ENCODE results near the gene ATF3. TPM values are rescaled to one million over a fixed set of nuclear protein-coding genes. Genes with fewer than 3 reads are reported as not detected.

Gene ATF3
- total and polyA plus RNA-seq, 4 donors, result 1.1 to 8.8 (median 5.5) TPM

DNA sequence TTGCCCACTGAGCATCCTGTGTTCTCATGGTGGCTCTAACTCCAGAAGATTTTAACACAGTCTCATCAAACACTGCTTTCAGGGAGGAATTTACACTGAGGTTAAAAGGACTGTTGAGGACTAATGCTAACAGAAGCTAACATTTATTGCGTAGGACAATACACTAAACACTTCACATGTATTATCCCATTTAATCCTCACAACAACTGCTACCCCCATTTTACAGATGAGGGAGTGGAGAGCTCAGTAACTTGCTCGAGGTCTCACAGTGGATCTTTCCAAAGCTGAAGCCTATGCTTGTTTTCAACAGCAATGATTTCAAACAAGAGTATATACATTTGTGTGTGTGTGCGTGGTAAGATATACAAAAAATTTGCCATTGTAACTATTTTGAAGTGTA lies 13.9 kb downstream of the ATF3 start:
- no peak for TF ChIP-seq FOXA1 (IDR thresholded peaks at IDR 0.05)
- 93% methylated on average over 3 of the region's 3 CpGs for WGBS
- Histone ChIP-seq H3K4me1 (ENCODE audit: control insufficient read depth in 4 of 4, insufficient read depth in 4 of 4, low read length in 3 of 4) (no peaks in the 10 kb centered on the region), H3K9me3 (ENCODE audit: control insufficient read depth in 4 of 4, low read length in 3 of 4) (no peaks in the 10 kb centered on the region), H3K27ac (ENCODE audit: low read depth in 1 of 2, low read length in 2 of 2) (no peak overlapping the region), H3K9ac (ENCODE audit: low read depth in 1 of 2, low read length in 2 of 2) (no peak overlapping the region), H3K4me3 (ENCODE audit: low read depth in 1 of 3, low read length in 3 of 3) (no peak overlapping the region), H3K27me3 (ENCODE audit: control insufficient read depth in 4 of 4, insufficient read depth in 4 of 4, low read length in 3 of 4) (no peaks in the 10 kb centered on the region), H3K36me3 (ENCODE audit: control insufficient read depth in 4 of 4, insufficient read depth in 3 of 4, low read depth in 1 of 4, low read length in 3 of 4) (peaks cover 21 to 33% (median 26%) of the 10 kb centered on the region in 4 donors)
- DNase-seq (ENCODE audit: low spot score), result no peak

DNA sequence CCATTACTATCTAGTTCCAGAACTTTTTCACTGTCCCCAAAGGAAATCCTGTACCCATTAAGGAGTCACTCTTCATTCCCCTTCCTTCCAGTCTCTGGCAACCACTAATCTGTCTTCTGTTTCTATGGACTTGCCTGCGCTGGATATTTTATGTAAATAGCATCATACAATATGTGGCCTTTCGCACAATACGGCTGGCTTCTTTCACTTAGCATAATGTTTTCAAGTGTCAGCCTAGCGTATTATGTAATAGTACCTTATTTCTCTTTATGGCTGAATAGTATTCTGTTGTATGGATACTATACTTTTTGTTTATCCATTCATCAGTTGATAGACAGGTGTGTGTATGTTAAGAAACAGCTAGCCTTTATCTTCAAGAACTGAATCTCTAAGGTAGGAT lies 14.3 kb downstream of the ATF3 start:
- H3K36me3 ChIP-seq (ENCODE audit: control insufficient read depth in 4 of 4, insufficient read depth in 3 of 4, low read depth in 1 of 4, low read length in 3 of 4), result peaks cover 20 to 30% (median 23%) of the 10 kb centered on the region in 4 donors
- WGBS, result 93% methylated on average over 4 of the region's 4 CpGs
- H3K4me3 ChIP-seq (ENCODE audit: low read depth in 1 of 3, low read length in 3 of 3), result no peak overlapping the region
- no peak overlapping the region for H3K9ac ChIP-seq (ENCODE audit: low read depth in 1 of 2, low read length in 2 of 2)
- H3K9me3 ChIP-seq (ENCODE audit: control insufficient read depth in 4 of 4, low read length in 3 of 4), result no peaks in the 10 kb centered on the region
- TF ChIP-seq HNF4G (IDR thresholded peaks at IDR 0.05) (no peak), GABPA (IDR thresholded peaks at IDR 0.05 in 1 of 2, conservative IDR thresholded peaks at IDR 0.05 in 1 of 2) (no peak), TAF1 (conservative IDR thresholded peaks at IDR 0.05) (no peak)
- TF ChIP-seq, protein P1, sequence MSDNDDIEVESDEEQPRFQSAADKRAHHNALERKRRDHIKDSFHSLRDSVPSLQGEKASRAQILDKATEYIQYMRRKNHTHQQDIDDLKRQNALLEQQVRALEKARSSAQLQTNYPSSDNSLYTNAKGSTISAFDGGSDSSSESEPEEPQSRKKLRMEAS (IDR thresholded peaks at IDR 0.05), result no peak
- TF ChIP-seq, protein P2, sequence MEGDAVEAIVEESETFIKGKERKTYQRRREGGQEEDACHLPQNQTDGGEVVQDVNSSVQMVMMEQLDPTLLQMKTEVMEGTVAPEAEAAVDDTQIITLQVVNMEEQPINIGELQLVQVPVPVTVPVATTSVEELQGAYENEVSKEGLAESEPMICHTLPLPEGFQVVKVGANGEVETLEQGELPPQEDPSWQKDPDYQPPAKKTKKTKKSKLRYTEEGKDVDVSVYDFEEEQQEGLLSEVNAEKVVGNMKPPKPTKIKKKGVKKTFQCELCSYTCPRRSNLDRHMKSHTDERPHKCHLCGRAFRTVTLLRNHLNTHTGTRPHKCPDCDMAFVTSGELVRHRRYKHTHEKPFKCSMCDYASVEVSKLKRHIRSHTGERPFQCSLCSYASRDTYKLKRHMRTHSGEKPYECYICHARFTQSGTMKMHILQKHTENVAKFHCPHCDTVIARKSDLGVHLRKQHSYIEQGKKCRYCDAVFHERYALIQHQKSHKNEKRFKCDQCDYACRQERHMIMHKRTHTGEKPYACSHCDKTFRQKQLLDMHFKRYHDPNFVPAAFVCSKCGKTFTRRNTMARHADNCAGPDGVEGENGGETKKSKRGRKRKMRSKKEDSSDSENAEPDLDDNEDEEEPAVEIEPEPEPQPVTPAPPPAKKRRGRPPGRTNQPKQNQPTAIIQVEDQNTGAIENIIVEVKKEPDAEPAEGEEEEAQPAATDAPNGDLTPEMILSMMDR (IDR thresholded peaks at IDR 0.05; ENCODE audit: low read depth, low read length, missing input control), result no peak
- TF ChIP-seq, protein P3, sequence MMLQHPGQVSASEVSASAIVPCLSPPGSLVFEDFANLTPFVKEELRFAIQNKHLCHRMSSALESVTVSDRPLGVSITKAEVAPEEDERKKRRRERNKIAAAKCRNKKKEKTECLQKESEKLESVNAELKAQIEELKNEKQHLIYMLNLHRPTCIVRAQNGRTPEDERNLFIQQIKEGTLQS (IDR thresholded peaks at IDR 0.05), result no peak
- TF ChIP-seq, protein P4, sequence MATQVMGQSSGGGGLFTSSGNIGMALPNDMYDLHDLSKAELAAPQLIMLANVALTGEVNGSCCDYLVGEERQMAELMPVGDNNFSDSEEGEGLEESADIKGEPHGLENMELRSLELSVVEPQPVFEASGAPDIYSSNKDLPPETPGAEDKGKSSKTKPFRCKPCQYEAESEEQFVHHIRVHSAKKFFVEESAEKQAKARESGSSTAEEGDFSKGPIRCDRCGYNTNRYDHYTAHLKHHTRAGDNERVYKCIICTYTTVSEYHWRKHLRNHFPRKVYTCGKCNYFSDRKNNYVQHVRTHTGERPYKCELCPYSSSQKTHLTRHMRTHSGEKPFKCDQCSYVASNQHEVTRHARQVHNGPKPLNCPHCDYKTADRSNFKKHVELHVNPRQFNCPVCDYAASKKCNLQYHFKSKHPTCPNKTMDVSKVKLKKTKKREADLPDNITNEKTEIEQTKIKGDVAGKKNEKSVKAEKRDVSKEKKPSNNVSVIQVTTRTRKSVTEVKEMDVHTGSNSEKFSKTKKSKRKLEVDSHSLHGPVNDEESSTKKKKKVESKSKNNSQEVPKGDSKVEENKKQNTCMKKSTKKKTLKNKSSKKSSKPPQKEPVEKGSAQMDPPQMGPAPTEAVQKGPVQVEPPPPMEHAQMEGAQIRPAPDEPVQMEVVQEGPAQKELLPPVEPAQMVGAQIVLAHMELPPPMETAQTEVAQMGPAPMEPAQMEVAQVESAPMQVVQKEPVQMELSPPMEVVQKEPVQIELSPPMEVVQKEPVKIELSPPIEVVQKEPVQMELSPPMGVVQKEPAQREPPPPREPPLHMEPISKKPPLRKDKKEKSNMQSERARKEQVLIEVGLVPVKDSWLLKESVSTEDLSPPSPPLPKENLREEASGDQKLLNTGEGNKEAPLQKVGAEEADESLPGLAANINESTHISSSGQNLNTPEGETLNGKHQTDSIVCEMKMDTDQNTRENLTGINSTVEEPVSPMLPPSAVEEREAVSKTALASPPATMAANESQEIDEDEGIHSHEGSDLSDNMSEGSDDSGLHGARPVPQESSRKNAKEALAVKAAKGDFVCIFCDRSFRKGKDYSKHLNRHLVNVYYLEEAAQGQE (IDR thresholded peaks at IDR 0.05), result no peak
- no peaks in the 10 kb centered on the region for H3K27me3 ChIP-seq (ENCODE audit: control insufficient read depth in 4 of 4, insufficient read depth in 4 of 4, low read length in 3 of 4)
- H3K27ac ChIP-seq (ENCODE audit: low read depth in 1 of 2, low read length in 2 of 2), result no peak overlapping the region
- H3K4me1 ChIP-seq (ENCODE audit: control insufficient read depth in 4 of 4, insufficient read depth in 4 of 4, low read length in 3 of 4), result peaks cover 0 to 1% (median 0%) of the 10 kb centered on the region in 4 donors
- DNase-seq (ENCODE audit: low spot score), result no peak

DNA sequence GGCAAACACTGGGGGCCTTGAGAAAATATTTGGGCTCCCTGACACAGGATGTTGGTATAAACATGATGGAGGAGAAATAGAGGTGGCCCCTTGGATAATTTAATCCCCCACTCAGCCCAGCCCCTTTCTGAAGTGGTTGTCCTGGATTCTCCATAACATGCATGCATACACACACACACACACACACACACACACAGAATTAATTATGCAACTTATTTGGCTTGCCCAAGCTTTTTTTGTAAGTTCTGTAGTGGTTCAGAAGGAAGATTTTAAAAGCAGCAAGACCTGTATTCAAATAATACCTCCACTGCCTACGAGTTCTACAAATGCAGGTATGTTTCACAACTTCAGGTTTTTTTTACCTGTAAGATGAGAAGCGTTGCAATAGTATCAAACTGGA lies 15.0 kb downstream of the ATF3 start:
- Histone ChIP-seq H3K27me3 (ENCODE audit: control insufficient read depth in 4 of 4, insufficient read depth in 4 of 4, low read length in 3 of 4) (no peaks in the 10 kb centered on the region), H3K27ac (ENCODE audit: low read depth in 1 of 2, low read length in 2 of 2) (no peak overlapping the region), H3K4me1 (ENCODE audit: control insufficient read depth in 4 of 4, insufficient read depth in 4 of 4, low read length in 3 of 4) (peaks cover 0 to 8% (median 5%) of the 10 kb centered on the region in 4 donors), H3K9ac (ENCODE audit: low read depth in 1 of 2, low read length in 2 of 2) (no peak overlapping the region), H3K9me3 (ENCODE audit: control insufficient read depth in 4 of 4, low read length in 3 of 4) (no peaks in the 10 kb centered on the region), H3K36me3 (ENCODE audit: control insufficient read depth in 4 of 4, insufficient read depth in 3 of 4, low read depth in 1 of 4, low read length in 3 of 4) (peaks cover 14 to 23% (median 16%) of the 10 kb centered on the region in 4 donors), H3K4me3 (ENCODE audit: low read depth in 1 of 3, low read length in 3 of 3) (no peak overlapping the region)
- 92% methylated on average over 2 of the region's 2 CpGs for WGBS
- no peak for DNase-seq (ENCODE audit: low spot score)
- TF ChIP-seq JUND (IDR thresholded peaks at IDR 0.05) (no peak), HNF4A (conservative IDR thresholded peaks at IDR 0.05) (no peak), TAF1 (conservative IDR thresholded peaks at IDR 0.05) (no peak), YY1 (IDR thresholded peaks at IDR 0.05) (no peak), EGR1 (IDR thresholded peaks at IDR 0.05; ENCODE audit: low read depth in 2 of 2) (no peak), HNF4G (IDR thresholded peaks at IDR 0.05) (no peak)
- TF ChIP-seq, protein P2 (IDR thresholded peaks at IDR 0.05; ENCODE audit: low read depth, low read length, missing input control), result no peak
- TF ChIP-seq, protein P1 (IDR thresholded peaks at IDR 0.05), result no peak
